Endothelial cell of umbilical vein (primary cell): ENCODE results near the gene P4HA3. TPM values are rescaled to one million over a fixed set of nuclear protein-coding genes. Genes with fewer than 3 reads are reported as not detected.

Experiments used
- BruUV-seq: library from RNA; stranded (reverse); fragments of 400-500 nt; replicated peaks from 2 replicates; lab custom pipeline; 2021; lab: Mats Ljungman, UMichigan
- CTCF ChIA-PET: fragments of 300-600, 350-600 bp; sonication (Branson Sonifier 250); formaldehyde crosslinking; loops from one replicate; lab custom pipeline; 2021; ENCODE audit warnings: antibody characterized with exemption, inconsistent platforms; lab: Charles Lee
- POLR2A ChIA-PET: fragments of 300-600, 350-600 bp; sonication (Branson Sonifier 250); formaldehyde crosslinking; loops from one replicate; lab custom pipeline; 2021; ENCODE audit warnings: antibody characterized with exemption, inconsistent platforms; lab: Charles Lee
- DNase-seq: peaks from one replicate; pipeline ENCODE4 v3.0.0-alpha.2; 2011; ENCODE audit warnings: low read depth, low spot score
- FAIRE-seq: peaks from 2 replicates; lab custom pipeline; 2011; peaks lifted over from hg19 to GRCh38; lab: Jason Lieb, UNC
- H2AFZ ChIP-seq: 2 replicates; pipeline ENCODE4 v1.6.0; 2012; ENCODE audit warnings: low read depth, low read length, control low read depth, inconsistent platforms
- H3K27ac ChIP-seq: 2 replicates; pipeline ENCODE4 v1.5.1; 2011; ENCODE audit warnings: low read depth, mild to moderate bottlenecking, control low read depth, low read length, moderate library complexity; ENCODE audit not compliant: insufficient read depth
- H3K27me3 ChIP-seq, 2 experiments: 2 replicates each; pipeline versions ENCODE4 v1.6.0 to v1.6.1; 2011; ENCODE audit warnings: low read length in 2 of 2, mixed read lengths in 1 of 2; ENCODE audit not compliant: control insufficient read depth in 2 of 2, insufficient read depth in 2 of 2
- H3K36me3 ChIP-seq, 2 experiments: 2 replicates in 1 of 2; 3 replicates in 1 of 2; pipeline ENCODE4 v1.5.1; 2011; ENCODE audit warnings: low read length in 2 of 2, mild to moderate bottlenecking in 1 of 2, moderate library complexity in 1 of 2; ENCODE audit not compliant: control insufficient read depth in 2 of 2, insufficient read depth in 2 of 2; ENCODE audit errors: extremely low read depth in 1 of 2
- H3K4me1 ChIP-seq: 3 replicates; pipeline ENCODE4 v1.5.1; 2011; ENCODE audit warnings: mild to moderate bottlenecking, low read length; ENCODE audit not compliant: control insufficient read depth, insufficient read depth; ENCODE audit errors: extremely low read depth
- H3K4me2 ChIP-seq: 2 replicates; pipeline ENCODE4 v1.6.1; 2011; ENCODE audit warnings: low read length, control low read depth, mixed read lengths; ENCODE audit not compliant: insufficient read depth
- H3K4me3 ChIP-seq, 3 experiments: fragments of 200-600 bp in 1 of 3; sonication (generic), shearing (Covaris generic) in 1 of 3; replicated peaks in 1 of 3; 2 replicates each; pipeline ENCODE4 v1.5.1; 2011 to 2016; ENCODE audit warnings: control low read depth in 3 of 3, low read length in 3 of 3, mild to moderate bottlenecking in 2 of 3, inconsistent platforms in 1 of 3, low read depth in 1 of 3, moderate library complexity in 1 of 3; ENCODE audit not compliant: insufficient read depth in 1 of 3
- H3K79me2 ChIP-seq: 2 replicates; pipeline ENCODE4 v1.6.0; 2012; ENCODE audit warnings: low read length, inconsistent platforms; ENCODE audit not compliant: control insufficient read depth, insufficient read depth
- H3K9ac ChIP-seq: replicated peaks from 2 replicates; pipeline ENCODE3; 2011; ENCODE audit warnings: low read length, control low read depth; ENCODE audit not compliant: insufficient read depth; ENCODE audit errors: extremely low read depth
- H3K9me1 ChIP-seq: replicated peaks from 3 replicates; pipeline ENCODE4 v1.6.0; 2011; ENCODE audit warnings: mild to moderate bottlenecking, low read length; ENCODE audit not compliant: control insufficient read depth, insufficient read depth; ENCODE audit errors: extremely low read depth
- H3K9me3 ChIP-seq: replicated peaks from 2 replicates; pipeline ENCODE4 v1.5.1; 2012; ENCODE audit warnings: low read length, inconsistent platforms; ENCODE audit not compliant: control insufficient read depth, insufficient read depth
- H4K20me1 ChIP-seq: replicated peaks from 2 replicates; pipeline ENCODE3; 2011; ENCODE audit warnings: mild to moderate bottlenecking, low read length; ENCODE audit not compliant: control insufficient read depth, insufficient read depth; ENCODE audit errors: extremely low read depth
- EZH2 ChIP-seq: IDR thresholded peaks from 2 replicates; pipeline ENCODE4 v1.6.1; 2012; ENCODE audit warnings: borderline replicate concordance, low read depth, mild to moderate bottlenecking, moderate library complexity, low read length, inconsistent platforms; ENCODE audit not compliant: severe bottlenecking
- FOS ChIP-seq: IDR thresholded peaks from 2 replicates; pipeline ENCODE4 v1.6.1; 2011; ENCODE audit warnings: mild to moderate bottlenecking, low read length, moderate library complexity, borderline replicate concordance; ENCODE audit not compliant: insufficient read depth
- GATA2 ChIP-seq: IDR thresholded peaks from 2 replicates; pipeline ENCODE4 v1.7.0; 2011; ENCODE audit warnings: low read depth, mild to moderate bottlenecking, moderate library complexity, mixed read lengths, low read length; ENCODE audit not compliant: insufficient read length, insufficient read depth
- JUN ChIP-seq: IDR thresholded peaks from 2 replicates; pipeline ENCODE4 v1.6.1; 2011; ENCODE audit warnings: borderline replicate concordance, low read depth; ENCODE audit not compliant: insufficient read length, insufficient read depth
- MYC ChIP-seq: IDR thresholded peaks from one replicate; pipeline ENCODE4 v1.6.1; 2011; ENCODE audit warnings: mild to moderate bottlenecking, low read depth, low read length
- POLR2A ChIP-seq: IDR thresholded peaks from 2 replicates; pipeline ENCODE4 v1.6.1; 2012; ENCODE audit warnings: low read depth, mild to moderate bottlenecking, control low read depth, low read length
- POLR2AphosphoS5 ChIP-seq: IDR thresholded peaks from 2 replicates; pipeline ENCODE4 v1.6.1; 2012; ENCODE audit warnings: low read depth, mild to moderate bottlenecking, control low read depth, low read length, moderate library complexity; ENCODE audit not compliant: insufficient read depth
- dilution Hi-C: fragments of 300-500 bp; cut with MboI; formaldehyde crosslinking; loops from one replicate; pipeline ENCODE4 v1.15.0; 2019; ENCODE audit warnings: low sequenced_read_pairs; ENCODE audit not compliant: extremely low pct_ligation_motif_present
- intact Hi-C: fragments of 100-400 bp; cut with micrococcal nuclease; formaldehyde crosslinking; loops from one replicate; pipeline ENCODE4 v1.10.0; 2022
- polyA plus RNA-seq, 4 experiments: library from polyadenylated mRNA; depleted of rRNA in 3 of 4; stranded (reverse) in 3 of 4; unstranded in 1 of 4; fragments of >200 nt; gene quantifications; 2 replicates each; pipeline versions ENCODE4 v1.2.1 to v1.2.3, GENCODE V29; 2011 to 2012; ENCODE audit warnings: missing spikeins in 1 of 4
- total RNA-seq: library from RNA; stranded (reverse); gene quantifications from 2 replicates; pipeline ENCODE4 v1.2.3, GENCODE V29; 2021
- TF ChIP-seq, protein P1 (sequence below), 2 donors: IDR thresholded peaks; 1 replicate in 1 of 2; 2 replicates in 1 of 2; pipeline ENCODE4 v1.5.1; 2011; ENCODE audit warnings: low read length in 2 of 2, mild to moderate bottlenecking in 2 of 2, moderate library complexity in 2 of 2, control low read depth in 1 of 2, inconsistent platforms in 1 of 2, low read depth in 1 of 2; ENCODE audit not compliant: insufficient read depth in 1 of 2; ENCODE audit errors: extremely low read depth in 1 of 2
- TF ChIP-seq, protein P2 (sequence below): IDR thresholded peaks from 2 replicates; pipeline ENCODE4 v1.6.1; 2011; ENCODE audit not compliant: insufficient read depth, insufficient read length

P4HA3 gene
- total and polyA plus RNA-seq, 2 donors (not counting 3 experiments of a cell fraction or from before 2014, with no cell fraction given) = 26.9 to 40.0 TPM

DNA sequence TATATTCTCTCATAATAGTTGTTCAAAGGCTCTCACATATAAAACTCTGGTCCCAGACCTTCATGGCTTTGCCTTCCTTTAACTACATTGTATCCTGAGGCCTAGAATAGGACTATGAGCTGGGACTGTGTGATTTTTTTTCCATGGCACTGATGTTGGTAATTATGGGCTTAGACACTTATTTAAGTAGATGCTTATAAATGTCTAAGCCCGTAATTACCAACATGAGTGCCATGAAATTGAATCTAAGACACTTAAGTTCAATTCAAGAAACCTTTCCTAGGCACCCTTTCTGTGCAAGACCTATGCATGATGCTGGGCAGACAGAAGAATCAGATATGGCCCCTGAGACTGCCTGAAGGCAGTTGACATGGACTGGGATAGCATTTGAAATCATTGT, 63.0 kb downstream of the P4HA3 start:
- no peak overlapping the region for H2AFZ ChIP-seq
- no peaks in the 10 kb centered on the region for H3K4me1 ChIP-seq
- dilution Hi-C loops = no loop called here
- no peak for DNase-seq
- intact Hi-C loops = no loop called here
- H3K79me2 ChIP-seq = no peaks in the 10 kb centered on the region
- peaks cover 5 to 11% of the 10 kb centered on the region in 2 experiments for H3K36me3 ChIP-seq
- no peak overlapping the region for H3K4me3 ChIP-seq
- H3K27me3 ChIP-seq = no peaks in the 10 kb centered on the region
- ChIA-PET POLR2A (no interaction called here), CTCF (interaction anchor here (1.4 to 3.6 kb wide), 2 partner anchors 202 to 205 kb away, joined by 5 to 20 read pairs; no protein-coding TSS in a partner anchor)
- no peaks in the 10 kb centered on the region for H3K9me3 ChIP-seq
- FAIRE-seq = no peak
- no peak overlapping the region for H3K9ac ChIP-seq
- H4K20me1 ChIP-seq = no peaks in the 10 kb centered on the region
- no peak overlapping the region for H3K4me2 ChIP-seq
- no peaks in the 10 kb centered on the region for H3K9me1 ChIP-seq
- BruUV-seq = no TSS peak
- H3K27ac ChIP-seq = no peak overlapping the region
- TF ChIP-seq GATA2 (no peak), MYC (no peak), EZH2 (no peak), POLR2A (no peak), POLR2AphosphoS5 (no peak), FOS (no peak), JUN (no peak)
- TF ChIP-seq, protein P1, sequence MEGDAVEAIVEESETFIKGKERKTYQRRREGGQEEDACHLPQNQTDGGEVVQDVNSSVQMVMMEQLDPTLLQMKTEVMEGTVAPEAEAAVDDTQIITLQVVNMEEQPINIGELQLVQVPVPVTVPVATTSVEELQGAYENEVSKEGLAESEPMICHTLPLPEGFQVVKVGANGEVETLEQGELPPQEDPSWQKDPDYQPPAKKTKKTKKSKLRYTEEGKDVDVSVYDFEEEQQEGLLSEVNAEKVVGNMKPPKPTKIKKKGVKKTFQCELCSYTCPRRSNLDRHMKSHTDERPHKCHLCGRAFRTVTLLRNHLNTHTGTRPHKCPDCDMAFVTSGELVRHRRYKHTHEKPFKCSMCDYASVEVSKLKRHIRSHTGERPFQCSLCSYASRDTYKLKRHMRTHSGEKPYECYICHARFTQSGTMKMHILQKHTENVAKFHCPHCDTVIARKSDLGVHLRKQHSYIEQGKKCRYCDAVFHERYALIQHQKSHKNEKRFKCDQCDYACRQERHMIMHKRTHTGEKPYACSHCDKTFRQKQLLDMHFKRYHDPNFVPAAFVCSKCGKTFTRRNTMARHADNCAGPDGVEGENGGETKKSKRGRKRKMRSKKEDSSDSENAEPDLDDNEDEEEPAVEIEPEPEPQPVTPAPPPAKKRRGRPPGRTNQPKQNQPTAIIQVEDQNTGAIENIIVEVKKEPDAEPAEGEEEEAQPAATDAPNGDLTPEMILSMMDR (IDR thresholded peaks at IDR 0.05; ENCODE audit: extremely low read depth in 1 of 2, insufficient read depth in 1 of 2, low read depth in 1 of 2, low read length in 2 of 2) = no peak
- TF ChIP-seq, protein P2, sequence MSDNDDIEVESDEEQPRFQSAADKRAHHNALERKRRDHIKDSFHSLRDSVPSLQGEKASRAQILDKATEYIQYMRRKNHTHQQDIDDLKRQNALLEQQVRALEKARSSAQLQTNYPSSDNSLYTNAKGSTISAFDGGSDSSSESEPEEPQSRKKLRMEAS = no peak
